ENCODE measurements around the gene MIDN.

The MIDN gene

GRCh38 chr19:1233115-1233667 lies 15.2 kb upstream of the MIDN start:
- DNase-seq, result no peak

GRCh38 chr19:1234051-1234954 lies 14.1 kb upstream of the MIDN start:
- DNase-seq, result no peak

GRCh38 chr19:1234955-1235380 lies 13.4 kb upstream of the MIDN start:
- no peak for DNase-seq

- DNase-seq, result no peak
Observed at GRCh38 chr19:1235625-1236538, 12.5 kb upstream of the MIDN start.

- peak; percentile 48 for DNase-seq
Observed at GRCh38 chr19:1236576-1236975, 11.8 kb upstream of the MIDN start.

- no peak for DNase-seq
Observed at GRCh38 chr19:1237027-1237659, 11.2 kb upstream of the MIDN start.

- no peak for DNase-seq
Observed at GRCh38 chr19:1237754-1238368, 10.5 kb upstream of the MIDN start, which contains the start of gene CBARP. Gene CBARP (minus strand): TSS chr19:1238005. CDS start chr19:1236100, 1,905 bp downstream.

GRCh38 chr19:1238369-1239303 lies 9.7 kb upstream of the MIDN start:
- no peak for DNase-seq

- no peak for DNase-seq
Observed at GRCh38 chr19:1239420-1239795, 9.0 kb upstream of the MIDN start.

- DNase-seq, result peak; percentile 87
Observed at GRCh38 chr19:1239796-1240737, 8.3 kb upstream of the MIDN start.

- DNase-seq, result no peak
Observed at GRCh38 chr19:1240925-1241324, 7.5 kb upstream of the MIDN start.

- DNase-seq, result peak; percentile 93
Observed at GRCh38 chr19:1241417-1242095, 6.8 kb upstream of the MIDN start, which contains the start of gene ATP5F1D. Gene ATP5F1D (plus strand): TSS chr19:1241751. CDS start chr19:1241851, 100 bp downstream.

- DNase-seq, result peak; percentile 57
Observed at GRCh38 chr19:1243768-1244692, 4.4 kb upstream of the MIDN start.

- no peak for DNase-seq
Observed at GRCh38 chr19:1244693-1245451, 3.5 kb upstream of the MIDN start.

GRCh38 chr19:1245494-1246264 lies 2.7 kb upstream of the MIDN start:
- DNase-seq, result no peak

Measured in COR-L47 (cell line).